GM19372 (cell line): ENCODE data around the gene RBPJ.

Experiments
- ATAC-seq: cut with Tn5 transposase; IDR thresholded peaks from one replicate; pipeline ENCODE4 v1.9.1; 2021; ENCODE audit warnings: mild to moderate bottlenecking, low read depth, moderate library complexity; ENCODE audit not compliant: unreplicated experiment

Gene RBPJ

DNA sequence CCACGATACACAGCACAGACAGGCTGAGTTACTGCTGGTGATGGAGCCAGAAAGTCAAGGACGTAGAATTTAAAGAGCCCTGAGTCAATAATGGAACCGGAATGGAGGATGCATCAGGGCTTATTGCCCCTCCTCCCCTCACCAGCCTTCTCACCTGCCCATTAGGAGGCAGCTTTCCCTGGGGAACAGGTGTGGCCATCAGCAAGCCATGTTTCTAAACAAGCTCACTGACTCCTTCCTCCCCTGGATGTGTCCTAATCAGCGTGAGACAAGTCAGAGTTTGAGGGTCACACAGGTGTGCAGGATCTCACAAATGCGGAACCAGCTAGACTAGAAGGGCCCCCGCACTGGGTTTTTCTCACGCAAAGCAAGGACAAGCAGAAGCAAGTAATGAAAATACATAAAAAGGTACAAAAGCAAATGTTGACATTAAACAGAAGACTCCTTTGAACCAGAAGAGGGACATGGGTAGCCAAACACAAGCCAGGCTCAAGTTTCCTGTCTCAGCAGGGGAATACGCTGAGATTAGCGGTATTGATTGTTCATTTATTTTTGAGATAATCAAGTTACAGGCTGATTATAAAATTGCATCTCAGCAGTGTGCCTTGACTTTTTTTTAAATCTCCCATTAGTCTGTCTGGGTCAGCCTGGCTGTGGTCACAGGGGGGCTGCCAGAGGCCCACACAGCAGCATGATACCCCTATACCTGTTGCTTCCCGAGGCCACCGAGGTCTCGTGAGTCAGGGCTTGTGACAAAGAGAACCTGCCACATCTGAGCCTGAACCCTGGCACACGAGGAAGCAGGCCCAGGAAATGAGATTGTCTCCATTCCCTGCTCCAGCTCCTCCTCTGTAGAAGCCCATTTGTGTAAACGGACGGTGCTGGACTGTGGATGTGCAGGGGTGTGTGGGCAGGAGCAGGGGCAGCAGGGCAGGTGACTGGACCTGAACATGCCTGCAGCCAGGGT lies 132.0 kb downstream of the RBPJ start:
- no peak for ATAC-seq

GRCh38 chr4:26454961-26455360 lies 134.1 kb downstream of the RBPJ start:
- no peak for ATAC-seq

GRCh38 chr4:26455571-26455970 lies 134.8 kb downstream of the RBPJ start:
- ATAC-seq, result no peak

GRCh38 chr4:26457412-26457811 lies 136.6 kb downstream of the RBPJ start:
- no peak for ATAC-seq

DNA sequence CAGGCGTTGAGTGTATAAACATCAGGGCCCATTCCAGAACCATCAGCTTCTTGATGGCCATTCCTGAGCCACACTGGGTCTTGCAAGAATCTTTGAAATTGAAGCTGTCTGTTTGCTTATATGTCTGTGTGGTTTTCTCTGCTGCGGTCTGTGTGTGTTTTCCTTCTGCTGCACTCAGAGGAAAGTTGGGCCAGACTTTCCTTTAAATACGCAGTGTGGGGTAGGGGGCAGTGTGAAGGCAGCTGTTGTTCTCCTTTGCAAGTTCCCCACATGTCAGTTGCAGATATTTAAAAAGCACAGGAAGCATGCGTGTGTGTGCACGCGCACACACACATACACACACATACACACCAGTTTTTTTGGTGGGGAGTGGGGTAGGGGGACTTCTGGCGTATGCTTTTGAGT lies 137.3 kb downstream of the RBPJ start:
- ATAC-seq, result no peak

- peak; percentile 74 for ATAC-seq
These were observed 138.4 kb downstream of the RBPJ start for GRCh38 chr4:26459054-26459755.

DNA sequence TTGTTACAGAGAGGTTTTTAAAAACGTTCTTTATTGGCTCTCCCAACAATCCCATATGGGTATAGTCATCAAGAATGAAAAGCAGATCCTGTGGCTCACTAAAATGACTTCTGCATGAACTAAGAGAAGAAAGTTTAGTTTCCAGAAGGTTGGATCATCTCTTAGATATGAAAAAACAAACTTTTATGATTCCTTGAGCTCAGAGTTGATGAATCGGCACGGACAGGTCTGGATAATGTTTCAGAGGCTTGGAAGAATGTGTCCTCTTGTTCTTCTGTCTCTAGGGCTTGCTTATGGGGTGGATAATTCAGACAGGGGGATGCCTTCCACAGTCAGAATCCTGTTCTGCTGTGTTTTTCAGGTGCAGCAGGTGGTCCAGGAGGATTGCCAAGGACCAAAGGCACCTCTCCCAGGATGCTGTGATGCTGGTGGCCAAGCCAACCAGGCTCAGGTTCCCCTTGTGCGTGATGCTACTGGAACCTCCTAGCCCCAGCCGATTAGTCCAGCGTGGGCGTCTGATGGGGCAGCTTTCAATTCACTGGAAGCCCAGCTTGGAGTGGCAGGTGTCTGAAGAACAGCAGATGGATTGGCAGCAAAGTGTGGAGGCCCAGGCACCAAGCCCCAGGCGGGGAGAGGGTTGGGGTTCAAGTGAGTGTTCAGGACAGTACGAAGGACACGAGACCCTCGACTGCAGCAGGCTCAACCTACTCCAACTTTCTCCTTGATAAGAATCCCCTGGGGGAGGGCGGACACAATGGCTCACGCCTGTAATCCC lies 139.1 kb downstream of the RBPJ start:
- ATAC-seq, result no peak

DNA sequence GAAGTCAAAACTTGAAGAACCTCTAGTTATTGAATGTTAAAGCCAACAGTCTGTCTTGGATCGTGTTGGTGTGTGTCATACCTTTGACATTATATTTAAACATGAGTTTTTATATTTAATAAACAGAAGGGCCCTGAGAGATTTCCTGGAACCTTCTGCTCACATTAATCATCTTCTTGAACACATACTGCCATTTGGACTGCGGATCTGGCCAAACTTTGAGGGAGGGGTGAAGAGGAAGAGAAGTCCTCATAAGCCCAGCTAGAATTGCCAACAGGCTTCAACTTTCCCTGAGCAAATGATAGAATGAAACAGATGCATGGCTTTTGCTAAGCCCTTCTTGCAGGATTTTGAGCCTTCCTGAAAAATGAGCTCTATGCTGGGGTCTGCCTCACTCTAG lies 142.1 kb downstream of the RBPJ start:
- ATAC-seq, result no peak

DNA sequence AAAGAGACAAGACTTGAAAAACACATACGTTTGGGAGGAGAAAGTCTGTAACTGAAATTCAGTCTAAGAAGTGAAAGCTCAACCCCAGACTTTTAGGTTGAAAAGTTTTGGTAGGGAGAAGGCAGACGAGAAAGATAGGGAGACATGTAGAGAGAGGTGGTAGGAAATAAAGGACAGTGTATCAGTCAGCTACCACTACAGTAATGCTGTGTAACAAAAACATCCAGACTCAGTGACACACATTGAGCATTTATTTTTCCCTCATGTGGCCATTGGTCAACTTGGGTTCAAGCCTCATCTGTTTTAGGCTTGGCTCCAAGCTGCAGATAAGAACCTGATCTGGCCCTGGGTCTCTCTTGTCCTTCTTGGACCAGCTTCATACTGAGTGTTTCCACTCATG lies 142.6 kb downstream of the RBPJ start:
- no peak for ATAC-seq

DNA sequence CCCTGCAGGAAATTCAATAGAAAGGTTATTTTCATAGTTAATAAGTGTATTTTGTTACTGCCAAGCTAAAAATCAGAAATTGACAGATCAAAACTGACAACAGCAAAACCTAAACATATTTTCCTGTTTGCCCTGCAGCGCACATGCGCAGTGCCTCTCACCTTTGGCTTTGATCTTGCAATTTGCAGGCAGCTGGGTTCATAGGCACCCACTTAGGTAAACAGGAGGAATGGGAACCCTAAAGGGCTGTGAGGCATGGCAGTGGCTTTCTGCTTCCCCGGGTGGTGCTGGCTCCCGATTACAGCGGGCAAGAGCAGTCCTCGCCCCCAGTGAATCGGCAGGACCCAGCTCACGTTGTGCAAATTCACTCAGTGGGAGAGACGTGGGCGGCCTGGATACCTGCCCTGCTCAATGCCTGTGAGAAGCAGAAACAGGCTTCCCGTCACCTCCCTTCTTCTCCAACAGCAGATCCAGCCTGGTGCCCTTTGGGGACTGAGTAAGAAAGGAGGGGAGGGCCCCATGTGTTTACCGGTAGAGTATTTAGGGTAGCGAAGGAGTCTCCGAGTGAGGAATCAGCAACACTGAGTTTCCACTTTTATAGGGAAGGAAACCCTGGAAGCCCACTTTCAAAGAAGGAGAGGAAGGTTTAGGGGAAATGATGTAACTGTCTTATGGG lies 143.7 kb downstream of the RBPJ start:
- no peak for ATAC-seq

DNA sequence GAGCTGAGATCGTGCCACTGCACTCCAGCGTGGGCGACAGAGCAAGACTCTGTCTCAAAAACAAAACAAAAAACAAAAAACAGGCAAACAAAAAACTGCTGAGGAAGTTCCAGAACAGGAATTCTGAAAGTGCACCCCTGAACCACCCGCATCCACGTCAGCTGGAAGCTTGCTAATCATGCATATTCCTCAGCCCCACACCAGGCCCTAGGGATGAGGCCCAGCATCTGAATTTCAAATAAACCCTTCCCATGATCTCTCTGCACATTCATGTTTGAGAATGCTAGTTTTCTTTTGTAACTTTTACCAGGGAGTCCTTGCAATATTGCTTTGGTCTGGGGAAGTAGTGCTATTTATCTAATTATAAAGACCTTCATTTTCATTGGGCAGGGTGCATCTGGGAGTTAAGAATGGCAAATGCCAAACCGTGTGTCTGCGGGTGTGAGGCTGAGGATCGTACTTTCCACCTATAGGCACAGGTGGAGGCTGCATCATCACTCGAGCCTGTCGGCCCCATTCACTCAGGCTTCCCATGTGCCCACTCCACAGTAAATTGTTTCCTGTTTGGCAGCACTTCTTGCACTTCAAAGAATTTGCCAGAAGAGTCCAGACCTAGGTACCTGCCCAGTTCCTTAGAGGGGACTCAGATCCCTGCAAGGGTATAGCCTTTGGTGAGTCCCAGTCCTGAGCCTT lies 145.9 kb downstream of the RBPJ start:
- no peak for ATAC-seq

DNA sequence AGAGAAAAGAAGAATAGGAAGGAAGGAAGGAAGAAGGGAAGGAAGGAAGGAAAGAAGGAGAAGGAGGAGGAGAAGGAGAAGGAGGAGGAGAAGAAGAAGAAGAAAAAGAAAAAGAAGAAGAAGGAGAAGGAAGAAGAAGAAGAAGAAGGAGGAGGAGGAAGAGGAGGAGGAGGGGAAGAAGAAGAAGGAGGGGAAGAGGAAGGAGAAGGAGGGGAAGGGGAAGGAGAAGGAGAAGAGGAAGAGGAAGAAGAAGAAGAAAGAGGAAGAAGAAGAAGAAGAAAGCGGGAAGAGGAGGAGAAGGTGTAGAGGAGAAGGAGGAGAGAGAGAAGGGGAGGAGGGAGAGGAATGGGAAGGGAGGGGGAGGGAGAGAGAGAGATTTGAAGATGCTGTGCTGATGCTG lies 146.9 kb downstream of the RBPJ start:
- no peak for ATAC-seq

GRCh38 chr4:26468283-26468949 lies 147.6 kb downstream of the RBPJ start:
- no peak for ATAC-seq

DNA sequence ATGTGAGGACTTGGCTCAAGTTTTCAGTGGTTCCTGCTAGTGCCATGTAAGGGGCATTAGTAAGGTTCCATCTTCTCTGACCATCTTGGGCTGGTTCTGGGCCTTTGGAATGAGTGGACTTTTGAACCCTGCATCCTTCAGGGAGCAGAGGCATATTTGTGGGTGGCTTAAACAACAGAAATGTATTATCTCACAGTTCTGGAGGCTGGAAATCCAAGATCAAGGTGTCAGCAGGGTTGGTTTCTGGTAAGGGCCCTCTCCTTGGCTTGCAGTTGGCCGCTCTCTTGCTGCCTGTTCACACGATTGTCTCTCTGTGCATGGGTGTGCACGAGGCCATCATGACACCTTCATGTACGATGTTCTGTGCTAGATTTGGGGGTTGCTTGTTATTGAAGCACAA lies 148.2 kb downstream of the RBPJ start:
- no peak for ATAC-seq

DNA sequence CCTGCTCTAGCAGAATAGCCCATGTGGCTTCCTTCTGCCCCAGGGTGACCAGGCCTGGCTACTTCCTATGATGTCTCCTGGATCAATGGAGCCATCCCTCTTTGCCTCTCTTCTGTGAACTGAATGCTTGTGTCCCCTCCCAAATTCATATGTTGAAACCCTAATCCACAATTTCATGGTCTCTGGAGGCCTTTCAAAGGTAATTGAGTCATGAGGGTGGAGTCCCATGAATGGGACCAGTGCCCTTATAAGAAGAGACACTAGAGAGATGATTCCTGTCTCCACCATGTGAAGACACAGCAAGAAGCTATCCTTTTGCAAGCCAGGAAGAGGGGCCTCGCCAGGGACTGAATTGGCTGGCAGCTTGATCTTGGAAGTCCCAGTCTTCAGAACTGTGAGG lies 151.1 kb downstream of the RBPJ start:
- ATAC-seq, result no peak

- ATAC-seq, result no peak
These were observed 153.1 kb downstream of the RBPJ start for GRCh38 chr4:26473893-26474292.

DNA sequence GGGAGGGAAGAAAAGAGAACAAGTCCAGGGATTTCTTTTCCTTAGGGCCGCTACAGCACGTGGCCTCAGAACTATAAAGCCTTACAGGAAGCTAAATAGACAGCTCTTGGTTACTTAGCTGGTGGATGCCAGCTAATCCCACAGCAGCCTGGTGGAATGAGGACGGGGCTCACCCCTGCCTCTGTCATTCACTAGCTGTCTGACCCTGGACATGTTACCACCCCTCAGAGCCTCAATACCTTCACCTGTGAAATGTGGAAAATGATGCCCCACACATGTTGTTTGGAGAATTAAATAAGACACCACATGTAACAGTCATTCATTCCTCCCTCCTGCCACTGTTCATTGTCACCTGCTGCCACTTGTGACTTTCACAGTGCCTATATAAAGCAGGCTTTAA lies 153.7 kb downstream of the RBPJ start:
- ATAC-seq, result no peak

GRCh38 chr4:26475716-26476115 lies 154.9 kb downstream of the RBPJ start:
- no peak for ATAC-seq

GRCh38 chr4:26476545-26476944 lies 155.7 kb downstream of the RBPJ start:
- ATAC-seq, result no peak
